GM06990 (cell line): Measurements from ENCODE around the gene MAG.

ENCODE experiments used
- DNase-seq: peaks from one replicate; pipeline ENCODE4 v3.0.0-alpha.2; 2011; ENCODE audit not compliant: insufficient read length; ENCODE audit errors: extremely low read depth
- H3K27me3 ChIP-seq: replicated peaks from 2 replicates; pipeline ENCODE4 v1.6.0; 2011; ENCODE audit warnings: low read length; ENCODE audit not compliant: control insufficient read depth, insufficient read depth
- H3K36me3 ChIP-seq: 2 replicates; pipeline ENCODE4 v1.5.1; 2011; ENCODE audit warnings: low read length; ENCODE audit not compliant: control insufficient read depth, insufficient read depth
- H3K4me3 ChIP-seq: replicated peaks from 2 replicates; pipeline ENCODE4 v1.5.1; 2011; ENCODE audit warnings: low read depth, mild to moderate bottlenecking, control low read depth, low read length
- CTCF ChIP-seq: IDR thresholded peaks from 2 replicates; pipeline ENCODE4 v1.5.1; 2011; ENCODE audit warnings: low read length, control low read depth, mild to moderate bottlenecking, inconsistent platforms; ENCODE audit not compliant: insufficient read depth, poor library complexity, severe bottlenecking

Gene MAG

GRCh38 chr19:35254341-35255297, 37.3 kb upstream of the MAG start:
- no peaks in the 10 kb centered on the region for H3K27me3 ChIP-seq
- peaks cover 4% of the 10 kb centered on the region; the same call in 1 of the 2 replicates for H3K36me3 ChIP-seq
- no peak for TF ChIP-seq CTCF
- no peak overlapping the region for H3K4me3 ChIP-seq
- DNase-seq: no peak

DNA sequence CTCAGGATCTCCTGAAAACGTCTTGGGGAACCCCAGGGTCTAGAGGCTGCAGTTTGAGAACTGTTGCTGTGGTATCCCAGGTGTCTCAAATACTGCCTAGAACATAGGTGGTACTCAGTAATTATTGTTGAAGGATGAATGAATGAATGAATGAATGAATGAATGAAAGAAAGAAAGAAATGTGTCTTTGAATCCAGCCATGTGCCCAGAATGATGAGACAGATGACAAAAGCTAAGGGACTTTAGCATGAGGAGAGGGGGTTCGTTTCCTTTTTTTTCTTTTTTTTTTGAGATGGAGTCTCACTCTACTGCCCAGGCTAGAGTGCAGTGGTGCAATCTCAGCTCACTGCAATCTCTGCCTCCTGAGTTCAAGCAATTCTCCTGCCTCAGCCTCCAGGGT, 35.4 kb upstream of the MAG start:
- no peaks in the 10 kb centered on the region for H3K27me3 ChIP-seq
- no peak for TF ChIP-seq CTCF
- peaks cover 4% of the 10 kb centered on the region; the same call in 1 of the 2 replicates for H3K36me3 ChIP-seq
- no peak overlapping the region for H3K4me3 ChIP-seq
- DNase-seq: no peak

DNA sequence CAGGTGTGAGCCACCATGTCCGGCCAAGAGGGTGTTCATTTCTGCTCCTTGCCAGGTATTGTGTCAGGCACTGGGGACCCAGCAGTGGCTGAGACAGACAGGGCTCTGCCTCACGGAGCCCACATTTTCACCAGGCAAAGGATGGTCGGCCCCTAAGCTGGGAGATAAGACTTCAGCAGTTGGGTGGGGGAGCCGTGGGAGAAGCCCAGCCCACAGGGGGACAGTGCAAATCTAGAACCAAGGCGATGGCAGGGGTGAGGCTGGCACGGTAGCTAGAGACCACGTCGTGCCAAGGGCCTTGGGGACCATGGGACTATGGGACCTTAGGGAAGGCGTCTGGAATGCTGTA, 34.9 kb upstream of the MAG start:
- no peak for DNase-seq
- H3K4me3 ChIP-seq: no peak overlapping the region
- H3K36me3 ChIP-seq: peaks cover 4% of the 10 kb centered on the region; the same call in 1 of the 2 replicates
- no peaks in the 10 kb centered on the region for H3K27me3 ChIP-seq
- no peak for TF ChIP-seq CTCF

- peaks cover 3% of the 10 kb centered on the region for H3K36me3 ChIP-seq
- no peak for TF ChIP-seq CTCF
- no peak for DNase-seq
- H3K27me3 ChIP-seq: no peaks in the 10 kb centered on the region
- H3K4me3 ChIP-seq: no peak overlapping the region
Observed at GRCh38 chr19:35260694-35261304, 31.2 kb upstream of the MAG start.

DNA sequence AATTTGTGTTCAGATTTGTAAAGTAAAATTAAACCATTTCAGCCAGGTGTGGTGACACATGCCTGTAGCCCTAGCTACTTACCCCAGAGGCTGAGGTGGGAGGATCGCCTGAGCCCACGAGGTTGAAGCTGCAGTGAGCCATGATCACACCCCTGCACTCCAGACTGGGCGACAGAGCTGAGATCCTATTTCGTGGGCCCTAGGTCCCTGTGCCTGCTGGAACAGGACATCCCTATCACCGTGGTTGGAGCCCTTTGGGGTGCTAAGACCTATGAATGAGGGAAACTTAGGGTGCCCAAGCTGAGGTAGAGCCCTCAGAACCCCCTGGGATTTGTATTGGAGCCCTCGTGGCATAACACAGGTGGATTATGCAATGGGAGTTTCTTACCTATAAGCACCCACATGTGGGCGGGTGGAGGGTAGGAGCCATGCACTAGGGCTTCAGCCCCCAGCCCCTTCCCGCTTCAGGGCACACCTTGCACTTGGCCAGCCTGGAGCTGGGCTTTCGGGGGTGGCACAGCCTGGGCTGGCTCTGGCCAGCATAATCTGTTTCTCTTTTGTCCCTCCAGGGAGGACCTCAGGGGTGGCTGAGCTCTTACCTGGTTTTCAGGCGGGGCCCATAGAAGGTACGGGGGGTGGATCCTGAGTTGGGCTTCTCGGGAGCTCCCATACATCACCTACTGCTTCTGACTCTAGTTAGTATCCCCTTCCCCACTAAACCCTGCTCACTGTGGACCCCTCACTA, 30.4 kb upstream of the MAG start:
- no peak for DNase-seq

More for the DNA sequence above, 30.4 kb upstream of the MAG start:
- H3K27me3 ChIP-seq: no peaks in the 10 kb centered on the region
- H3K36me3 ChIP-seq: peaks cover 5% of the 10 kb centered on the region
- H3K4me3 ChIP-seq: no peak overlapping the region
- no peak for TF ChIP-seq CTCF
